HG02943 (cell line): ENCODE results near the gene AFAP1.

ENCODE experiments used
- ATAC-seq: cut with Tn5 transposase; IDR thresholded peaks from one replicate; pipeline ENCODE4 v1.9.1; 2021; ENCODE audit warnings: mild to moderate bottlenecking, low read depth, moderate library complexity; ENCODE audit not compliant: unreplicated experiment

The AFAP1 gene

GRCh38 chr4:7732263-7732662 is 207.4 kb downstream of the AFAP1 start:
- ATAC-seq = no peak

- ATAC-seq = no peak
Observed at GRCh38 chr4:7731437-7731836, 208.2 kb downstream of the AFAP1 start.

- ATAC-seq = no peak
Observed at GRCh38 chr4:7727749-7728148, 211.9 kb downstream of the AFAP1 start.

- ATAC-seq = no peak
Observed at GRCh38 chr4:7726665-7727413, 212.8 kb downstream of the AFAP1 start.

- ATAC-seq = no peak
Observed at GRCh38 chr4:7725951-7726350, 213.7 kb downstream of the AFAP1 start.

- ATAC-seq = no peak
Observed at GRCh38 chr4:7723625-7724024, 216.0 kb downstream of the AFAP1 start.

- no peak for ATAC-seq
Observed at GRCh38 chr4:7722766-7723387, 216.8 kb downstream of the AFAP1 start.

GRCh38 chr4:7721984-7722551 is 217.6 kb downstream of the AFAP1 start:
- no peak for ATAC-seq

- ATAC-seq = no peak
Observed at GRCh38 chr4:7719354-7720174, 220.1 kb downstream of the AFAP1 start.

- no peak for ATAC-seq
Observed at GRCh38 chr4:7717946-7718490, 221.6 kb downstream of the AFAP1 start.

GRCh38 chr4:7717161-7717560 is 222.5 kb downstream of the AFAP1 start:
- no peak for ATAC-seq

- ATAC-seq = no peak
Observed at GRCh38 chr4:7716010-7716721, 223.5 kb downstream of the AFAP1 start.

GRCh38 chr4:7715271-7716009 is 224.2 kb downstream of the AFAP1 start:
- ATAC-seq = no peak

- ATAC-seq = no peak
Observed at GRCh38 chr4:7714738-7715137, 224.9 kb downstream of the AFAP1 start.

GRCh38 chr4:7714176-7714575 is 225.5 kb downstream of the AFAP1 start:
- no peak for ATAC-seq

GRCh38 chr4:7713757-7714156 is 225.9 kb downstream of the AFAP1 start:
- no peak for ATAC-seq

GRCh38 chr4:7712021-7712671 is 227.5 kb downstream of the AFAP1 start:
- no peak for ATAC-seq

- no peak for ATAC-seq
Observed at GRCh38 chr4:7711307-7711963, 228.2 kb downstream of the AFAP1 start.
